Activated CD8-positive, alpha-beta memory T cell treated with anti-CD3 and anti-CD28 coated beads, Interleukin-2, amount 50 U/mL, for 48 hours (primary cell): Measurements from ENCODE around the gene TRERF1.

Source experiments
- DNase-seq: peaks from one replicate; pipeline ENCODE4 v3.0.0-alpha.2; 2020

The TRERF1 gene

DNA sequence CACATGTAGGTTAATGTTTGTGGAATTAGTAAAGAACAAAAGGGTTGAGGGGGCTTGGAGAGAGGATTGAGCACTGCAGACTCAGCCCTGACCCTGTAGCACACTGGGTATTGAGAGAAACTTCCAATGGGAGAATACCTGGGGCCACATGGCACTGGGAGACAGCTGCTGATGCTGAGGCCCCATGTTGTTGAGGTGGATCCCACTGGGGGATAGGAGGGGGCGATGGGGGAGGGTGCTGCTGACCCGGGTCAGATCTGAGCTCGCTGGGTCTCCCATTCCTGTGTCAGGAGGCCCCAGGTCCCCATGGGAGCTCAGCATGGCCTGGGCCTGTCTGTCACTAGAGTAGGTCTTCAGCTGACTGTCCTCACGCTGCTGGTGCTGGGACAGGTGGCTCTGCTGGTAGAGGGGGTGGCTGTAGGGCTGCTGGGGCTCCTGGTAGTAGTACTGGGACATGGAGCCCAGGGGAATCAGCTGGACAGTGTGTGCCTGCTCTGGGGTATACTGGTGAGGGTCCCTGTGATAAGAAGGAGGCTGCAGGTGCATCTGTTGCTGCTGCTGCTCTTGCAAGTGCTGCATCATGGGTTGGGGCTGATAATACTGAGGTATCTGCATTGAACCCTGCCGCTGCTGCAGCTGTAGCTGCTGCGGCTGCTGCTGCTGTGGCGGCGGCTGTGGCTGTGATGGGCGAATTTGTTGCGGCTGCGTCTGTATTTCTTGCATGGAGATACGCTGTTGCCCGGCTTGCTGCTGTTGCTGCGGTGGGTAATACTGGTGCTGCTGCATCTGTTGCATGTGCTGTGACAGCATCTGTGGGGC lies 183.5 kb downstream of the TRERF1 start:
- no peak for DNase-seq

DNA sequence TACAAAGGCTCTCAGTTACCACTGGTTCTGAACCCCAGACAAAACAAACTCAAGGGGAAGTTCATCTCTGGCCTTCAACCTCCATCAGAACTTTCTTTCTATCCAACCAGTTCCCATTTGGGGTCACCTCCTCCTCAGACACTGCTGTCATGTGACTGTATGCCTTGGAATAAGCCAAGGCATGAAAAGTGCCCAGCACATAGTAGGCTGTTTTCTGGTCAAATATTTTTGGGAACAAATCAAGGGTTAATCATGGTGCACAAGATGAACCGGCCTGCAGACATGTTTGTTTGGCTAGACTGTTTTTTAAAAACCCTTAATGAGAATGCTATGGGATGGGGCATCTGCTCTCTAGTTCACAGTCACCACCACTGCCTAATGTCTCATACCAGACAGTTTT lies 185.2 kb downstream of the TRERF1 start:
- DNase-seq: no peak

DNA sequence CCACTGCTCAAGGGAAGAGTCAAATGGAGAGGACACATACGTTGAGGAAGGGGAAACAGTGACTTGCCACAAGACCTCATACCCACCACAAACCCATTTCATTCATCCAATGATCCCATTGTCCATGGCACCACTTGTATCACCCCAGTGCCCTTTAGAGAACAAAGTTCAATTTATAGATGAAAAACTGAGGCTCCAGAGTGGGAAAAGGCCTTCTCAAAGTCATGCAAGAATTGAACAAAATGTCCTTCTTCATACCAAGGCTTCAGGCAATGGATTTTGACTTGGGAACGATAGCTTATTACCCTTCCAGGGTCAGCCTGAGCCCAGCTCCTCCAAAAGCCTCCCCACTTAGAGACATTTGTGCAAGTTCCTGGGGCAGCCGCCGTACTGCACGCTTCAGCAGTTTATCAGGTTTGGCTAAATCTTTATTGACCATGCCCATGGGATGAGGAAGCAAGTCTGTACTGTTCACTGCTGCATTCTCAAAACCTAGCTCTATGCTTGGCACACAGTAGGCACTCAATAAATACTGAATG lies 186.8 kb downstream of the TRERF1 start:
- no peak for DNase-seq

DNA sequence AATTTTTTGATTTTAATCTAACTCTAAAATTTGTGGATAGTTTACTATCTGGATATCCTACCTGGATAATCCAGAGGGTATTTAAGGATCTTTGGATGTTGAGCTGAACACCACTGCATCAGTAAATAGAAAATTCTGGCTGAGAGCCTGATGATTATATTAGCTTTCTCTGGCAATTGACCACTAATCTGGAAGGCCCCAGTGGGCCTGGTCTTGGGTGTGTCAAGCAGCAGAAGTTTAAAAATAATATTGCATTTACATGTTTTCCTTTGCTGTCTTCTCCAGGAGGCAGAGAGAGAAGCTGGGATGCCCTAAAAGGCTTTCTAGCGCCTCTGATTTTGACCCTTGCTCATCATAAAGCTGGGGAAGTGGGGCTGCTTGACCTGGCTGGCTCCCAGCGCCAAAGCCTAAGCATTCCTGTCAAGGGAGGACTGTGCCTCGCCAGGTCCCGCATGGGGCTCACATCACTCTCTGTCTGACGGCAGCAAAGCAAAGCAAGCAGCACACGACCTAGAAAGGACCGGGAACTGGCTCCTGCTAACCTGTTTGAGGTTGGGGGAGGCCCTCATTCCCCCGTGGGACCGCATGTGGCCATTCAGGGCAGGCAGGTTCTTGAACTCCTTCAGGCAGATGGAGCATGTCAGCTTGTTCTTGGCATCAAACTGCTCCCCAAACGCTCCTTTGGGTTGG lies 187.4 kb downstream of the TRERF1 start:
- no peak for DNase-seq

DNA sequence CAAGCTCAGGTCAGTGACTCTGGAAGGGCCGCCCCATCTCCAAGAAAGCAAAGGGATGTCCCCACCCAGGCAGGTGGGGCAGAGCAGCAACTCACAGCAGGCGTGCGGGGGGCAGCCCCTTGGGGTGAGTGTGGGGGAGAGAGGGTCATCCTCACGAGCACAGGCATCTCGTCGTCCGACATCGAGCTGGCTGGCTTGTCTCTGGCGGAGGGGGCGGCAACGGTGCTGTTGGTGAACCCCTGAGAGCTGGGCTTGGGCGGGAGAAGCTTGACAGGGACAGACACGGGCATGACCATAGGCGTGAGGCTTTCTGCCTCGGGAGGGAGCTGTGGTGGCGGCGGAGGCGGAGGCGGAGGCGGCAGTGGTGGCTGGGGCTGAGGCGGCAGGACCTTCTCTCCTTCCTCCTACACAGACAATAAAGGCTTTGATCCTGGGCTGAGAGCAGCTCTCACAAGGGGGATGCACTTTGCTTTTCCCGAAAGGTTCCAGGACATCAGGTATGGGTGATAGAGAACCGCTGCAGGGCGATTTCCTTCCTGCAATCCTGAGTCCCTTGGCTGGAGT lies 188.5 kb downstream of the TRERF1 start:
- no peak for DNase-seq

DNA sequence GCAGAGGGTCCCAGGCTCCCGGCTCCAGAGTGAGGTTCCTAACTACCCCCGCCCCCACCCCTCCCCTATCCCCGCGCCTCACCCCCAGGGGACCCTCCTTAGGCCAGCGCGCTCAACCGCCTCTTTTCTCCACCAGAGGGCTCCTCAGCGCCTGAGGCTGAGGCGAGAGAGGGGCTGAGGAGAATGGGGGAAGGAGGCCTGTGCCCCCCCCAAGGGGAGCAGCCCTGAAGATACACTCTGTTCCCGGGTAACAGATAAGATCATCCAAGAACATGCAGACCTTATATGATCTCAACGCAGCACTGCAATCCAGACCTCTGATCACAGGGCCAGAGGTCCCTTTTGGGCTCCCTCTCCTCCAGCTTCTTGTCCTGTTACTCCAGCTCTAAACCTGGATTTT lies 190.8 kb downstream of the TRERF1 start:
- peak; percentile 68 for DNase-seq

DNA sequence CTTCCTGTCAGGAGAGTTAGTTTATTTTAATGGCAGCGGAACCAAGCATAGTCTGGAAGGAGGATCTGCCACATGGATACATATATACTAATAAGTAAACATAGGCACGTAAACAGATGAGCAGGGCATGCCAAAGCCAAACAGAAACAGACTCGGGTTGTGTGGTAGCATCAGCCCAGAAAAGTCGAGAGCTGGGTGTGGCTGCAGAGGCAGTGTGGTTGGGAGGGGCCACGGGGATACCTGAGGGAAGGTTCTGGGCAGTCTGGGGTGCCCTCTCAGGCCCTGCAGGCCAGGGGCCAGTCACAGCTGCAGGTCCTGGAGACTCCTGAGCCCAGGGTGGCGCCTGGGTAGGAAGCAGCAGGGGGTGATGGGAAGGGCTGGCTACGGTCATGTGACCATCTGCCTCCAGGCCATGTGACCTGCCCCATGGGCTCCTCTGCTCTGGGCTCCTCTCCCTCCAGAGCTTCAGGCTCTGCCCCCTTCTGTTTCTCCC lies 191.3 kb downstream of the TRERF1 start:
- no peak for DNase-seq

DNA sequence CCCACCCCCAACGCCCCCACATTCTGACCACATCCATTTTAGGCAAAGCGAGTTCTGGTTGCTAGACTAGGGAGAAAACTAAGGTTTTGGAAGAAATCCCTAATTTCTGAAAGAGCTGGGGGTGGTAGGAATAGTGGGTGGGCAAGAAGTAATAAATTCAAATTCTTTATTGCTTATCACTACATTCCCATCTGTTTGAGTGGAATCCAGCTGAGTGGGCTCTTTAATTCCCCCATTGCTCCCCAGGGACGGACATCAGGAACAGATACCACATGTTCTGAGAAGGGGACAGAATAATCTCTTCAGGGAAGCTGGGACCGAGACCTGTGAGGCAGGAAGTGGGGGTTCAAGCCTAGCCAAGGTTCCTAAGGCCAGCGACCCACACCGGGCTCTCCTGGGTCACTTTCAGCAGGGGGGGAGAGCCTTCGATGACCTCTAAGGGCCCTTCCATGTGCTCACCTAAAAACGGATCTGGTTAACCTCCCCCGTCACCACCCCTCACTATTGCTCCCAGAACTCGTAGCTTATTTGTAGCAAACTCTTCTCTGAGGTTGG lies 191.8 kb downstream of the TRERF1 start:
- no peak for DNase-seq

DNA sequence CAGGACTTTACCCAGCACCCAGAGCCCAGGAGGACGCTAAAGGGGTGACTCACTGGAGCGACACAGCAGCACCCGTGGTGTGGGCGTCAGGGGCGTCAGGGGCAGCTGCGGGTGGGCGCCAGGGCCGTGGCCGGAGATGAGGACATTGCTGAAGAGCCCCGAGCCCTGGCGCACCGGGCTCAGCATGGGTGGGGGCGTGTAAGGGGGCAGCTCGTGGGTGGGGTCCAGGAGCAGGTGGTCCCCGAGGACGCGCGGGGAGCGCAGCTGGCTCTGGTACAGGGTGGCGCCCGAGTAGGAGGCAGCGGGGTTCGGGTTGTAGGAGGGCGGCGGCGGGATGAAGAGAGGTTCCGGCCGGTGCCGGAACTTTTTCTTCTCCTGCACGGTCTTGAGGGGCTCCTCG lies 192.4 kb downstream of the TRERF1 start:
- DNase-seq: no peak

DNA sequence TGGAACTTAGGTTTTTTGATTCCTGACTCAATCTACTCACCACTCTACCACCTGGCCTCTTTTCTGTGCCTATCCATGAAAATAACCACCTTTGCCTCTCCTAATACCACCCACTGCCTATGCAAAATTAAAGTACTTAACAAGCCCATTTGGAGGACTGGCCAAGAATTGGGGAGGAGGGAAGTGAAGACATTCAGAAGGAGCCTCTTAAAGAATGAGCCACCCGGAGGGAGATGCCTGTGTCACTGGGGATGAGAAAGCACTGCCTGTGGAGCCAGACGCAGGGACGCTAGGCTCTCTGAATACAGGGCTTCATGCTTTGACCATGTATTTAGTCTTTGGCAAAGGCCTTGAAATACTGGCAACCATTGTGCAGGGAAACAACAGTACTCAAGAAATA lies 194.1 kb downstream of the TRERF1 start:
- no peak for DNase-seq

DNA sequence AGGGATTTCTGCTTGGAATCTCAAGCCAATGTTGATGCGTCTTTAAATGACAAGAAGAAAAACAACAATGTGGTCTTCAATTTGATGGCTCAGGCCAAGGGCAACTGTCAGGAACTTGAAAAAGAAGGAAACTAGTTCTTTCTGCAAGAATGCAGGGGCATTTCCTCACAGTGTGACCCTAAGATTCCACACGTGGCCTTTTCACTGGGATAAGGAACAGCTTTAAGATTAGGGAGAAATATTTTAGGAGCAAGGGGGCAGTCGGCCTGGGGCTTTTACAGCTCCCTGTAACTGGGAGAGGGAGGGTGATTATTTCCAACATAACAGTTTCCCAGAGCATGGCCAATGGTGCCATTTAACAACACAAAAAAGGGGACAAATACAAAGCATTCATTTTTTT lies 194.7 kb downstream of the TRERF1 start:
- no peak for DNase-seq

DNA sequence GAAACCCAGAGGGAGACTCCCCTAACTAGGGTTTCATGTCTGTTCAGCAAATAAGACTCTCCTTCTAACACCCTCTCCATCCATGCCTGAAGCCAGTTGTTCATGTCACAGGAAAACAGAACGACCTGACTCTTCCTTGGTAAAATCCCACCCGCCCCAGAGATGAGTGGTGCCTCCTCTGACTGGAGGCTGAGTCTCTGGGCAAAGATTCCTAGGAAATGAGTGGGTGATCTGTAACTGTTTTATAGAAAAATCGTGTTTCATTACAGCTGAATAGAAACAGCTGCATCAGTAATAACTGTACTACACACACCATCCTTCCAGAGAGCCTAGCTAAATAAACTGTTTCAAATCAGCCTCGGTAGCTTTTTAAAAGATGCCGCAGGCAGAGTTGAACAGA lies 196.7 kb downstream of the TRERF1 start:
- no peak for DNase-seq

DNA sequence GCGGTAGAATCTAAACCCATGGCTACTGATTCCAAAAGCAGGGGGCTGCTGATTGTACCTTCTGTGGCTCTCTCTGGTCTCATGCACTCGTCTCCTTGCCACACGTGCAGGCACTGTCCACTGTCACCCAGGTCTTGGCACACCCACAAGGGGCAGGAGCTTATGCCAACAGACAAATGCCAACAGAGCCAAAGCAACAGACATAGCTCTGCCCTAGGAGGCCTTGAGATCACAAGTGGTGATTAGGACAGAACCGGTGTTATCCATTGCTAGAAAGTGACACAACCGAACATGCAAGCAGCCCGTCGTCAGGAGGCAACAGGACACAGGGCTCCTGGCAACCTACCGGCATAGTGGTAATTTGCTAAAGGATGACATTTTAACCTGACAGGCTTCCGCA lies 197.2 kb downstream of the TRERF1 start:
- DNase-seq: no peak

DNA sequence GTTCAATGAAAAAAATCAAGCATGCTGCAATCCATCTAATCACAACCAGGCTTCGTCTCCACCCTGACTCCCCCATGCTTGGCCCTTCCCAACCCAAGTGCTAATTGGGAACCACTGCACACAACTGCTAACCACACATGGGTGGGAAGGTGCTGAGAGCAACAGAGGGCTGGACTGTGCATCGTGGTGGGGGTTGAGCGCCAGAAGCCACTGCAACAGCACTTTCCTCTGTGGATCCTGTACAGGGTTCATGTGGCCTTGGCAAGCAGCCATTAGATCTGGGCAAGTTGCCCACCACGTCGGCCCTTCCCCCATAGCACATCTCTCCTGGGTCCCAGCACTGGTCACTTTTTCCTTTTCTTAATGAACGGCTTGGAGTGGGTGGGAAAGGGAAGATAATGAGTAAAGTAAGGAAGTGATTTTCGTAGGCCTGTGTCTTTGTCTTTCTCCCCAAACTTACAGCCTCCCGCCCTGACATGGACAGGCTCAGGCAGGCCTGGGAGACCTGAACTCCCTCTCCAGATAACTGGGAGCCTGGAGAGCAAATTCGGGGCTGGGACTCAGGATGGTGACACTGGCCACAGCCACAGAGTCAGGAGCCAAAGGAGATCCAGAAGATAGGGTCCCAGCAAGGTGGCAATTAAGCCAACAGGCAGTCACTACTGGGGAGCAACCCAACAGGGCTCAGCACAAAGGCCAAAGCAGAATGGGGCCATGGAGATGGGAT lies 199.7 kb downstream of the TRERF1 start:
- DNase-seq: no peak

DNA sequence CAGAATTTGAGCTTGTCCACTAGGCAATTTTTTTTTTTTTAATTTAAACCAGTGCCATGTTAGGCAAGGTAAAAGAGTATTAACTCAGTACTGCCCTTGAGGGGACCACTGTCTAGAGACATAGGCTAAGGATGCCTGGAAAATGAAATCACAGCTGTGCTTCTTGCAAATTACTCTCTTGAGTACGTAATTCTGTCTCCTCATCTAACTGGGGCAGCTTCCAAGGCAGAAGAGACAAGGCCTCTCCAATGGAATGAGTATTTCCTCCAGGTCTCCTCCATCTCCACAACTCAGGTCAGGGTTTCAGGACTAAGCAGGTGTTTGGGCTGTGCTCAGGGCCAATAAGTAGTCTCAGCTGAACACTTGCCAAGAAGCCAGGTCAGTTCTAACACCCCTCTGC lies 200.2 kb downstream of the TRERF1 start:
- DNase-seq: no peak

DNA sequence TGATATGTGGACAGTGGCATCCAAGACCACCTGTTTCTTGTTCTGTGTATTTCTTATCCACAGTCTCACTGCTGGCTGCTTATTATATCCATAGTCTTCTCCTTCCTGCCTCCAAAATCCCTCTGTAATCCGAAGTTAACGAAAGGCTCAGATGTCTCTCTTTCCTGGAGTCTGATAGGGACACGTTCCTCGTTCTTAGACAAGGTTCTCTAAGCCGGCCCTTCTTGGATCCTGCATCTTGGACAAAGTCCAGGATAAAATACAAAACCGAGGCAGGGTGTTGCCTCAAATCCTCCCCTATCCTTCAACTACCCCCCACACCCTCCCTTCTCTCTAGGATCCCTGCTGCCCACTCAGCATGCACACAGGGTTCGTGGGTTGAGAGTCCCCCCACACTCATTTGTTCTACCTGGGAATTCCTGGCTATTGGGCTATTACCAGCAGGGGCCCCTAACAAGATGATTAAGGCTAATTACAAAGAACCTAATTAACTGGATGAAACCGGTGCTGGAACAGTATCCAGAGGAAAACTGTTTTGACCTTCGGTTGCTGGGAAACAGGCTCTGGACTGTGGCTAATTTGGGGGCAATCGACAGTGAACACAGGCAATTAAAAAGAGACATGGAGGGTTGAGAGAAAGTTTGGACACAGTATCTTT lies 201.3 kb downstream of the TRERF1 start:
- DNase-seq: no peak

DNA sequence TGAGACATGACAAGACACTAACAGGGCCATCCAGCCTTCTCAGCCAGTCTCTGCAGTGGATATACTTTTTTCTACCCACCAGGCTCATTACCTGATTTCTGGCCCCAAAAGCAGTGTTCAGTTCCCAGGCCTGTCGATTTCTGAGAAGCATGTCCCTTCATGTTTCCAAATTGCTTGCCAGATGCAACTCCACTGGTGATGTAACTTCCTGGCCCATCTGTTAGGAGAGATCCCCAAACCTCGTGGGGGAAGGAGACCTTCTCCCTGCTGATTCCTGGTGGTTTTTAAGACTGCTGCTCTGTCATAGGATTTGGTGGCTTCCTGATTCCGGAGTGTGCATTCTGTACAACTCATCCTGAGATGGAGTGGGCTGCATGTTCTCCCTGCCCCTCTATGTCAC lies 202.4 kb downstream of the TRERF1 start:
- DNase-seq: no peak

DNA sequence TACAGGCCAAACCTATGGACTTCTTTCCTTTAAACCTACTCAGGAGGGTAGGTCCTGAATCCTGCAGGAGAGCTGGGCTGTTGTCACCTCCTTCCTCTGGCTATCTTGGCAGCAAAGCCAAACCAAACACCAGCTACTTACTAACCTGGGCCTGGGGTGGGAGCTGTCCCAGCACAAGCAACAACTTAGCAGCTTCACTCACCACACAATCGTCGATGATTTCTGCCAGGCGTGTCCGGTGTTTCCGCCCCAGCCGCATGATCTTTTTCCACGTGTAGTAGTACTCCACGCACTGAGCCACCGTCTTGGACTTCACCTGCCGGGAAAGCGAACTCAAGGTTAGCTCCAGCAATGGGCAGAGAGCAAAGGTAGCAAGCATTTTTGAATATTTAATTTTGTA lies 208.7 kb downstream of the TRERF1 start:
- no peak for DNase-seq

DNA sequence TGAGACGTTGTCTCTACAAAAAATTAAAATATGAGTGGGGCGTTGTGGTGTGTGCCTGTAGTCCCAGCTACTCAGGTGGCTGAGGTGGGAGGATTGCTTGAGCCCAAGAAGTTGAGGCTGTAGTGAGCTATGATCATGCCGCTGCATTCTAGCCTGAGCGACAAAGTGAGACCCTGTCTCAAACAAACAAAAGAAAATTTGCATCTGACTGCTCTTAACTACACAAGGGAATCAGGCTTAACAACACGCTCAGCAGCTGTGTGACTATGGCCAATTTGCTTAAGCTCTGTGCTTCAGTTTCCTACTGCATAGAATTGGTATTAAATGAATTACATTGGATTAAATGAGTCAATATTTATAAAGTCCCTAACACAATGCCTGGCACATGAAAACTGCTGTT lies 209.8 kb downstream of the TRERF1 start:
- DNase-seq: no peak

DNA sequence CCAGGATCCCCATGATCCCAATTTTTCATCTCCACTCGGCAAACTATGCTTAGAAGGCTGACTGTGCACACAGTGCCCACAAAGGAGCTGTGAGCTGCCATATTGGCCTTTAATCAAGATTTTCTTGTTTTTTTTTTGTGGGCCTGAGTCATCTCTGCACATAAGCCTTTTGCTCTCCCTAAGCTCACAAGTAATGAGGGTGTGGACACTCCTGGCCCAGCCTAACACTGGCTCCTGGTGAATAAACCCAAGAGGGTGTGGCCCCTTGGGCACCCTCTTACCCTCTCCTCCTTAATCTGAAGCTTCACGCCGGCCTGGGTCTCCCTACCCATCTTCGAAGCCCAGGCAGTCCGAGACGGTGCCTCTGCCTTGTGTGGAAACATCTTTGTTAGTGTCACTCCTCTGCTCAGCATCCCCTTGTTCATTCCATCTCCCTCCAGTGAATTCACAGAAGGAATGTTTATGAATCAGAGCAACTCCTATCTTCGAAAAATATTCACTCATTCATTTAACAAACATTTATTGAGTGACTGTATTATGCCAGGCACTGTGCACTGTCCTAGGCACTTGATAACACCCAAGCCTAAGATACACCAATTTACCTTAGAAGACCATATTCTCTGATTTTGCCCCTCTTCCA lies 211.9 kb downstream of the TRERF1 start:
- DNase-seq: peak; percentile 26

DNA sequence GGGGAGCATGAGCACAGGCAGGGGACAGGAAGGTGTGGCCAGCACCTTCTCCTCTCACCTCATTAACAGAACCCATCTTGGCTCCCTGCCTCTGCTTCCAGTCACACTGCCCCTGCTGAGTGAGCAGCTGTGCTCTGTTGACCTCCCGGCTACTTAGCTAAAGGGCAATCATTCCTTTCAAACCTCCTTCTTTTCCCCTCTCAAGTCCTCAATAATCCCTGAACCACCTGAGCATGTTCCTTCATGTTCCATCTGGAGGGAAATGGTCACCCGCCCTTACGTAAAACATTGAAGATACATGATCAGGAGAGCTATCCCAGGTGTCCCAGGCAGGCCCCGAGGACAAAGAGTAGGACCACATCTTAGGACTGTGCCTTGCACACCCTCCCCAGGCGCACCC lies 212.4 kb downstream of the TRERF1 start:
- DNase-seq: peak; percentile 28

DNA sequence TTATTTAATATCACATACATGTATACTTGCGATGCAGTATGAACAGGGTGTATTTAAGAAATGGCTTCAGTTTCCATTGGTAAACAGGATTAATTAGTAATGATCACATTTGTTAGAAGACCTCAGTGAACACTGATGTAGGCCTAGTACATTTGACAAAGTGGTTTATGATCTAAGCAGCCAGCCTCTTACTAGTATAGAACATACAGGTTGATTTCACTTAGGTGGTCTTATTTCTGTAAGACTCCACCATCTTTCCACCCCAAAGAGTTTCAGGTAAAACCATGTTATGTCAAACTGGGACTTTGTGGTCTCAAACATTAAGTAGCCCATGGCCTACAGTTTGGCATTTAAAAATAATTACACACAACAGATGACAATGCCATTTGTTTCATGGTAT lies 213.9 kb downstream of the TRERF1 start:
- DNase-seq: no peak
